Measurements from ENCODE around the gene GRM2.

DNA sequence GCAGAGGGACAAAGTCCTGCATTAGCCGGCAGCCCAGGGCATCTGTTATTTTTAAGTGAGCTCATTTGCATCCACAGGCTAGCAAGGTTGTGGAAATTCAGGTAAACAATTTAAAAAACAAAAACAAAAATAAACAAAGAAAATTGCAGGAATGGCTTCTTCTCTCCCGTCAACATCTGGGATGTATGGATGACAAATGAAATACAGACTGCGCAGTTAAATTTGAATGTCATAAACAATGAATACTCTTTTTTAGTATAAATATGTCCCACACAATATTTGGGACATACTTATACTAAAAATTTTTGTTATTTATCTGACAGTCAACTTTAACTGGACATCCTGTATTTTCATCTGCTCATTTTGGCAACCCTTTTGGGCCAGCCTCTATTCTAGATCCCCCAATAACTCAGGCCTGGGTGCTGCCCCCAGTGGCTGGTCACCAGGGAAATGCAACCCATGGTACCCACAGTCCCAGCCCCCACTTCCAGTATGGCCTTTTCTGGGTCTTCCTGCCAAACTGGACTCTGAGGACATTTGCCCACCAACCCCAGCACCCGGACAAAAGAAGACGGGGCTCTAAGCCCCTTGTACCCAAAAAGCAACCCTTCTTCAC is 12.7 kb downstream of the GRM2 start:
- TF ChIP-seq ZNF317 (CRISPR knock-in tag; IDR thresholded peaks at IDR 0.05; ENCODE audit: borderline replicate concordance, low read depth) = no peak
- TF ChIP-seq, protein P1, sequence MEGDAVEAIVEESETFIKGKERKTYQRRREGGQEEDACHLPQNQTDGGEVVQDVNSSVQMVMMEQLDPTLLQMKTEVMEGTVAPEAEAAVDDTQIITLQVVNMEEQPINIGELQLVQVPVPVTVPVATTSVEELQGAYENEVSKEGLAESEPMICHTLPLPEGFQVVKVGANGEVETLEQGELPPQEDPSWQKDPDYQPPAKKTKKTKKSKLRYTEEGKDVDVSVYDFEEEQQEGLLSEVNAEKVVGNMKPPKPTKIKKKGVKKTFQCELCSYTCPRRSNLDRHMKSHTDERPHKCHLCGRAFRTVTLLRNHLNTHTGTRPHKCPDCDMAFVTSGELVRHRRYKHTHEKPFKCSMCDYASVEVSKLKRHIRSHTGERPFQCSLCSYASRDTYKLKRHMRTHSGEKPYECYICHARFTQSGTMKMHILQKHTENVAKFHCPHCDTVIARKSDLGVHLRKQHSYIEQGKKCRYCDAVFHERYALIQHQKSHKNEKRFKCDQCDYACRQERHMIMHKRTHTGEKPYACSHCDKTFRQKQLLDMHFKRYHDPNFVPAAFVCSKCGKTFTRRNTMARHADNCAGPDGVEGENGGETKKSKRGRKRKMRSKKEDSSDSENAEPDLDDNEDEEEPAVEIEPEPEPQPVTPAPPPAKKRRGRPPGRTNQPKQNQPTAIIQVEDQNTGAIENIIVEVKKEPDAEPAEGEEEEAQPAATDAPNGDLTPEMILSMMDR (IDR thresholded peaks at IDR 0.05) = no peak; the same call in 1 of the 2 replicates
- TF ChIP-seq ELF4 (CRISPR knock-in tag; IDR thresholded peaks at IDR 0.05; ENCODE audit: low read depth) = no peak
- no peak for TF ChIP-seq MYBL2 (CRISPR knock-in tag; IDR thresholded peaks at IDR 0.05)
- TF ChIP-seq NR2C2 (CRISPR knock-in tag; IDR thresholded peaks at IDR 0.05) = no peak
- no peak for TF ChIP-seq ZNF121 (CRISPR knock-in tag; IDR thresholded peaks at IDR 0.05)
- TF ChIP-seq, protein P2, sequence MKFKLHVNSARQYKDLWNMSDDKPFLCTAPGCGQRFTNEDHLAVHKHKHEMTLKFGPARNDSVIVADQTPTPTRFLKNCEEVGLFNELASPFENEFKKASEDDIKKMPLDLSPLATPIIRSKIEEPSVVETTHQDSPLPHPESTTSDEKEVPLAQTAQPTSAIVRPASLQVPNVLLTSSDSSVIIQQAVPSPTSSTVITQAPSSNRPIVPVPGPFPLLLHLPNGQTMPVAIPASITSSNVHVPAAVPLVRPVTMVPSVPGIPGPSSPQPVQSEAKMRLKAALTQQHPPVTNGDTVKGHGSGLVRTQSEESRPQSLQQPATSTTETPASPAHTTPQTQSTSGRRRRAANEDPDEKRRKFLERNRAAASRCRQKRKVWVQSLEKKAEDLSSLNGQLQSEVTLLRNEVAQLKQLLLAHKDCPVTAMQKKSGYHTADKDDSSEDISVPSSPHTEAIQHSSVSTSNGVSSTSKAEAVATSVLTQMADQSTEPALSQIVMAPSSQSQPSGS (CRISPR knock-in tag; IDR thresholded peaks at IDR 0.05; ENCODE audit: borderline replicate concordance, low read depth) = no peak
- TF ChIP-seq, protein P3, sequence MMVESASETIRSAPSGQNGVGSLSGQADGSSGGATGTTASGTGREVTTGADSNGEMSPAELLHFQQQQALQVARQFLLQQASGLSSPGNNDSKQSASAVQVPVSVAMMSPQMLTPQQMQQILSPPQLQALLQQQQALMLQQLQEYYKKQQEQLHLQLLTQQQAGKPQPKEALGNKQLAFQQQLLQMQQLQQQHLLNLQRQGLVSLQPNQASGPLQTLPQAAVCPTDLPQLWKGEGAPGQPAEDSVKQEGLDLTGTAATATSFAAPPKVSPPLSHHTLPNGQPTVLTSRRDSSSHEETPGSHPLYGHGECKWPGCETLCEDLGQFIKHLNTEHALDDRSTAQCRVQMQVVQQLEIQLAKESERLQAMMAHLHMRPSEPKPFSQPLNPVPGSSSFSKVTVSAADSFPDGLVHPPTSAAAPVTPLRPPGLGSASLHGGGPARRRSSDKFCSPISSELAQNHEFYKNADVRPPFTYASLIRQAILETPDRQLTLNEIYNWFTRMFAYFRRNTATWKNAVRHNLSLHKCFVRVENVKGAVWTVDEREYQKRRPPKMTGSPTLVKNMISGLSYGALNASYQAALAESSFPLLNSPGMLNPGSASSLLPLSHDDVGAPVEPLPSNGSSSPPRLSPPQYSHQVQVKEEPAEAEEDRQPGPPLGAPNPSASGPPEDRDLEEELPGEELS (CRISPR knock-in tag; IDR thresholded peaks at IDR 0.05) = no peak
